ENCODE measurements around the gene ST3GAL6.

Gene ST3GAL6

GRCh38 chr3:98763076-98763475, at the start of gene ST3GAL6:
Gene ST3GAL6, plus strand, starts transcription at chr3:98763340. Its CDS starts 5,101 bp downstream, at chr3:98768441.
- DNase-seq (ENCODE audit: low read depth in 2 of 2), result no peak

- no peak for DNase-seq (ENCODE audit: low read depth in 2 of 2)
Observed at GRCh38 chr3:98713984-98714383, 49.2 kb upstream of the ST3GAL6 start.

- DNase-seq (ENCODE audit: low read depth in 2 of 2), result no peak
Observed at GRCh38 chr3:98717584-98717983, 45.6 kb upstream of the ST3GAL6 start.

- DNase-seq (ENCODE audit: low read depth in 2 of 2), result no peak
Observed at GRCh38 chr3:98718730-98719129, 44.4 kb upstream of the ST3GAL6 start.

- DNase-seq (ENCODE audit: low read depth in 2 of 2), result no peak
Observed at GRCh38 chr3:98721776-98722175, 41.4 kb upstream of the ST3GAL6 start.

- DNase-seq (ENCODE audit: low read depth in 2 of 2), result no peak
Observed at GRCh38 chr3:98722389-98722788, 40.8 kb upstream of the ST3GAL6 start.

GRCh38 chr3:98725352-98725751, 37.8 kb upstream of the ST3GAL6 start:
- DNase-seq (ENCODE audit: low read depth in 2 of 2), result no peak

- DNase-seq (ENCODE audit: low read depth in 2 of 2), result no peak
Observed at GRCh38 chr3:98726084-98726483, 37.1 kb upstream of the ST3GAL6 start.

- no peak for DNase-seq (ENCODE audit: low read depth in 2 of 2)
Observed at GRCh38 chr3:98727638-98728037, 35.5 kb upstream of the ST3GAL6 start.

- DNase-seq (ENCODE audit: low read depth in 2 of 2), result no peak
Observed at GRCh38 chr3:98728672-98729071, 34.5 kb upstream of the ST3GAL6 start.

GRCh38 chr3:98730338-98730737, 32.8 kb upstream of the ST3GAL6 start:
- no peak for DNase-seq (ENCODE audit: low read depth in 2 of 2)

- DNase-seq (ENCODE audit: low read depth in 2 of 2), result no peak
Observed at GRCh38 chr3:98730886-98731537, 32.1 kb upstream of the ST3GAL6 start.

- no peak for DNase-seq (ENCODE audit: low read depth in 2 of 2)
Observed at GRCh38 chr3:98731720-98732285, 31.3 kb upstream of the ST3GAL6 start.

- DNase-seq (ENCODE audit: low read depth in 2 of 2), result no peak
Observed at GRCh38 chr3:98732286-98733052, 30.7 kb upstream of the ST3GAL6 start.

- DNase-seq (ENCODE audit: low read depth in 2 of 2), result no peak
Observed at GRCh38 chr3:98733053-98733811, 29.9 kb upstream of the ST3GAL6 start.

- no peak for DNase-seq (ENCODE audit: low read depth in 2 of 2)
Observed at GRCh38 chr3:98733812-98734281, 29.3 kb upstream of the ST3GAL6 start.

GRCh38 chr3:98734306-98734705, 28.8 kb upstream of the ST3GAL6 start:
- DNase-seq (ENCODE audit: low read depth in 2 of 2), result no peak

GRCh38 chr3:98734735-98735134, 28.4 kb upstream of the ST3GAL6 start:
- DNase-seq (ENCODE audit: low read depth in 2 of 2), result no peak

GRCh38 chr3:98735296-98735695, 27.8 kb upstream of the ST3GAL6 start:
- no peak for DNase-seq (ENCODE audit: low read depth in 2 of 2)

- DNase-seq (ENCODE audit: low read depth in 2 of 2), result no peak
Observed at GRCh38 chr3:98735761-98736269, 27.3 kb upstream of the ST3GAL6 start.

- no peak for DNase-seq (ENCODE audit: low read depth in 2 of 2)
Observed at GRCh38 chr3:98737301-98737700, 25.8 kb upstream of the ST3GAL6 start.

- DNase-seq (ENCODE audit: low read depth in 2 of 2), result no peak
Observed at GRCh38 chr3:98739266-98739665, 23.9 kb upstream of the ST3GAL6 start.
